ENCODE data around the gene NCAPH2.
A peak's percentile ranks its signal among the peaks of the same experiment; 100 is the strongest.

Gene NCAPH2

DNA sequence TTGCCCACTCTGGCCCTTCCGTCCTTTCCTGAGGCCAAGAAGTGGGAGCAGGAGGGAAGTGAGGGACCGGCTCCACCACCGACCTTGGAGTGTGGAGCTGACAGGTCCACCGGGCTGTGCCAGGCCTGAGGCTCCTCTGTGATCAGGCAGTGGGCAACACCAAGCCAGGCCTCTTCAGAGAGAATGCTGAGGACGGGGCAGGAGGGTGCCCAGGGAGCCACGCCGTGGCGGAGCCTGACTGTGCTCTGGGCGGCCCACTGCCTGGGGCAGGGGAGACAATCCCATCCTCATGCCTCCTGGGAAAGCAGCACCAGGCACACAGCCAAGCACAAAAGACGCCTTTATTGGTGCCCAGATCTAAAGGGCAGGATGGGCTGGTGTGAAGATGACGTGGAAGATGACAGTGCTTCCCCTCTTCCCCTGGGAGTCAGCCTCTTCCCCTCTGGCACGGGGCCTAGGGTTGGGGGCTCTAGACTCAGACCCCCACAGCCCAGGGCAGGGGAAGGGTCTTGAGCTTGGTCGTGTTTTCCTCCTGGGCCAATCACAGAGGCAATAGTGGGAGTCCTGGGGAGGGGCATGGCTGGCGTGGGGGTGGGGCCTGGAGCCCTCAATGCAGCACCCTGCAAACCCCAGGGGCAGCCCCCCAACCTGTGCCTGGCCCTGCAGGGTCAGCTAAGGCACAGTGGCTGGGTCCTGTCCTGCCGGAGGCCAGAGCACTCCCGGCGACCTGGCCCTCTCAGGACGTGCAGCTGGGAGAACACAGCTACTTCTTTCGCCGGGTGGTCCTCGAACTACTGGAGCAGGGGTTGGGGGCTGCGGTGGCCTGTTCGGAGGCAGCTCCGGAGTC lies 5.2 kb upstream of the NCAPH2 start:
- H3K9me3 Mint-ChIP-seq, result no peaks in the 10 kb centered on the region
- no peak overlapping the region for H3K27ac Mint-ChIP-seq
- H3K4me3 Mint-ChIP-seq, result no peak overlapping the region
- H3K36me3 Mint-ChIP-seq, result no peaks in the 10 kb centered on the region
- peaks cover 4% of the 10 kb centered on the region for H3K4me1 Mint-ChIP-seq
- H3K27me3 Mint-ChIP-seq, result no peaks in the 10 kb centered on the region

DNA sequence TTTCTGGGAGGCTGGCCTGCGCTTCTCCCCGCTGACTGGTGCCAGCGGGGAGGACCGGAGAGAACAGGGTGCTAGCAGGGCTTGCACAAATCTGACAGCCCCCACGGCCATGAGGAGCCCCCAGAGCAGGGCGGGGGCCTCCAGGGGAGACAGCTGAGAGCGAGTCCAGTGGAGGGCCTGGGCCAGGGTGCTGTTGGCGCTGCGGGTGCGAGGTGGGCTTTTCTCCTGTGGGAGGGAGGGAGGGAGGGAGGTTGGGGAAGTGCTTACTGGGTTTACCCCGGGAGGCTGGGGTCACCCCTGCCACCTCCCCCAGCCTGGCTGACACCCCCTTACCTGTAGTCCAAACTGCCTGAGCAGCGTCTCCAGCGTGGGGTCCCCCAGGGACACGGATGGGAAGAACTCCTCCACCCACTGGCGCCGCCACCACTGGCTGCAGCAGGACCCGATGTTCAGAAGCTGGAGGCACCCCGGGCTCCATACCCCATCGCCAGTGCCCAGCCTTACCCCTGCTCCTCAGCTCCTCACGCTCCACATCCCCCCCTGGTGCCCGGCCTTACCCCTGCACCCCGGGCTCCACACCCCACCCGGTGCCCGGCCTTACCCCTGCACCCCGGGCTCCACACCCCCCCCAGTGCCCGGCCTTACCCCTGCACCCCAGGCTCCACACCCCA lies 4.4 kb upstream of the NCAPH2 start:
- Mint-ChIP-seq H3K27ac (no peak overlapping the region), H3K27me3 (no peaks in the 10 kb centered on the region), H3K36me3 (no peaks in the 10 kb centered on the region), H3K9me3 (no peaks in the 10 kb centered on the region), H3K4me3 (no peak overlapping the region), H3K4me1 (peaks cover 2% of the 10 kb centered on the region)

DNA sequence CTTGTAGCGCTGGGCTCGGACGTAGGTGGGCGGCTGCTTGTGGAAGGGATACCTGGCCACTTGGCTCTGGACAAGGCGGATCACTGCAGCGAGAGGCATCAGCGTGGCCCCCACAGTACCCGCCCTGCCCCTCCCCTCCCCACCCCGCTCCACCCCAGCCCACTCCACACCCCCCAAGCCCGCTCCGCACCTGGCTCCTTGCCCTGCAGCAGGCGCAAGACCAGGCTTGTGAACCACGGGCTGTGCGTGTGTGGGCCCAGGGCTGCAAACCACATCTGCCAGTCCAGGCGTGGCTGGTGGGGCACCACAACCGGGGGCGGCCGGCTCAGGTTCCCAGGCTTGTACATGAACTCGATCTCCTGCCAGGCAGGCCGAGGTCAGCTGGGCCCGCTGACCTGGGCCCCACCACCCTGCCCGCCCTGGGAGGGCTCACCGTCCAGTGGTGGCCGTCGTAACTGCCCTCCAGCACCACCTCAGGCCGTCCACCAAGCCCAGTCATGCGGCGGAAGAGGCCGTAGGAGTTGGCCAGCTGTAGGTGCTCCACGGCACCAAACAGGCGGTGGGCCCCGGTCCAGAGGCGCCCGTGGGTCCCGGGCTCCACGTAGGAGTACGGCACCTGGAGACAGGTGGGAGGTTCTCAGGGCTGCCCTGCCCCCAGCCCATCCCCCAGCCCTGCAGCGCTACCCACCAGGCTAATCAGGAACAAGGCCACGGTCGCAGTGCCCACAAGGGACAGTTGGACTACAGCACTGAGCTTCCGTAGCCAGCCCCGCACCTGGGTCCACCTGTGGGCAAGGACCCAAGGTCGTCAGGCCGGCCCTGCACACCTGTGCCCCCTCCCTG lies 3.4 kb upstream of the NCAPH2 start:
- no peak overlapping the region for H3K27ac Mint-ChIP-seq
- H3K36me3 Mint-ChIP-seq, result no peaks in the 10 kb centered on the region
- no peaks in the 10 kb centered on the region for H3K9me3 Mint-ChIP-seq
- no peaks in the 10 kb centered on the region for H3K27me3 Mint-ChIP-seq
- peaks cover 11% of the 10 kb centered on the region for H3K4me1 Mint-ChIP-seq
- no peak overlapping the region for H3K4me3 Mint-ChIP-seq

DNA sequence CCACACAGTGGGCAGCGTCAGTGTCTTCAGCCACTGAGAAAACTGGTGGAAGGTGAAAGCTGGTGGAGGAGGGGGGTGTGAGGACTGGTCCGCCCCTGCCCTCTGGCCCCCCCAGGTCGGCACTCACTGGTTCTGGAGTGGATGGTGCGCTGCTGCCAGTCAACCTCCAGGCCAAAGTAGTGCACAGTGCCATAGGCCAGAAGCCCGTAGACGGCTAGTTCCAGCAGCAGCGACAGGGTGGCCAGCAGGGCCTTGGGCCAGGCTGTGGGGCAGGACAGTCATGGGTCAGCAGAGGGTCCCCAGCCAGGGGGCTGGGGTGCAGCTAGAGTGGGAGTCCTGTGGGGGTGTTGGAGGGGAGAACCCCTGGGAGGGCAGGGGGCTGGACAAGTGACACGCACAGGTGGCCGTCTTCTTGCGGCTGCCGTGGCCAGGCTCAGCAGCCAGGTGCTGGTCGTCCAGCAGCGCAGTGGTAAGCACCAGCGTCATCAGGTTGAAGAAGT lies 2.7 kb upstream of the NCAPH2 start:
- Mint-ChIP-seq H3K36me3 (no peaks in the 10 kb centered on the region), H3K4me3 (no peak overlapping the region)

DNA sequence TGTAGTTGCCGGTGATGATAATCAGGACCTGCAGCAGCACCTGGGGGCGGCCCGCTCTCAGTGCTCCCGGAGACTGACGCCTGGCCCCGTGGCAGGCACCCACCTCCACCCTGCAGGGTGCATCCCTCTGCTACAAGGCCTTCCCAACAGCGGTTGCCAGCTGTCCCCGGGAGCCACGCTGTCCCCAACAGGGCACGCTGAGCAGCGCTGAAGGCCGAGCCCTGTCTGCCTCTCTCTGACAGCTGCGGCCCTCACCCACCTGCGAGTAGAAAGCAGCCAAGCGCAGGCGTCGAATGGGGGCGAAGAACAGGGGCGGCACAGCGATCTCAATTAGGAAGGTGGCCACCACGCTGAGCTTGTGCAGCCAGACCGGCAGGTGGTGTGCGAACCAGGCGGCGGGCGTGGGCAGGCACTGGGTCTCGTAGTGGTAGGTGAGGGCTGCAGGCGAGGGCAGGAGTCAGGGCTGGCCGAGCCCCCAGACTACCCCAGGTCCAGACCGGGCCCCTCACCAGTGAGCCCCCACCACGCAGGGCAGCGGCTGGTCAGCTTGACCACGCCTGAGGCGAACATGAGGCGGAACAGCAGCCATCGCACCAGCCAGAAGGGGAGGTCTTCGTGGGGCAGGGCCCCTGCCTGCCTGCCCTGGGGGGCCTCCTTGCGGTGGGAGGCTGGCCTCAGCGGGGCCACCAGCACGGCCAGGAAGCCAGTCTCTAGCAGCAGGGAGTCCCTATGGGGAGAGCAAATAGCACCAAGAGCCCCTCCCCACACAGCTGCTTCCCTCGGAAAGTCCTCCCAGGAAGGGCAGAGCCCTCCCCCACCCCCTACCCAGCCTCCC lies 2.0 kb upstream of the NCAPH2 start:
- H3K27me3 Mint-ChIP-seq, result no peaks in the 10 kb centered on the region
- no peaks in the 10 kb centered on the region for H3K9me3 Mint-ChIP-seq
- peak overlapping the region; percentile 59 for H3K27ac Mint-ChIP-seq
- H3K36me3 Mint-ChIP-seq, result no peaks in the 10 kb centered on the region
- H3K4me3 Mint-ChIP-seq, result peak overlapping the region; percentile 95
- peaks cover 13% of the 10 kb centered on the region for H3K4me1 Mint-ChIP-seq

More for the DNA sequence above, 2.7 kb upstream of the NCAPH2 start:
- no peak overlapping the region for H3K27ac Mint-ChIP-seq
- no peaks in the 10 kb centered on the region for H3K9me3 Mint-ChIP-seq
- H3K27me3 Mint-ChIP-seq, result no peaks in the 10 kb centered on the region
- H3K4me1 Mint-ChIP-seq, result peaks cover 13% of the 10 kb centered on the region

DNA sequence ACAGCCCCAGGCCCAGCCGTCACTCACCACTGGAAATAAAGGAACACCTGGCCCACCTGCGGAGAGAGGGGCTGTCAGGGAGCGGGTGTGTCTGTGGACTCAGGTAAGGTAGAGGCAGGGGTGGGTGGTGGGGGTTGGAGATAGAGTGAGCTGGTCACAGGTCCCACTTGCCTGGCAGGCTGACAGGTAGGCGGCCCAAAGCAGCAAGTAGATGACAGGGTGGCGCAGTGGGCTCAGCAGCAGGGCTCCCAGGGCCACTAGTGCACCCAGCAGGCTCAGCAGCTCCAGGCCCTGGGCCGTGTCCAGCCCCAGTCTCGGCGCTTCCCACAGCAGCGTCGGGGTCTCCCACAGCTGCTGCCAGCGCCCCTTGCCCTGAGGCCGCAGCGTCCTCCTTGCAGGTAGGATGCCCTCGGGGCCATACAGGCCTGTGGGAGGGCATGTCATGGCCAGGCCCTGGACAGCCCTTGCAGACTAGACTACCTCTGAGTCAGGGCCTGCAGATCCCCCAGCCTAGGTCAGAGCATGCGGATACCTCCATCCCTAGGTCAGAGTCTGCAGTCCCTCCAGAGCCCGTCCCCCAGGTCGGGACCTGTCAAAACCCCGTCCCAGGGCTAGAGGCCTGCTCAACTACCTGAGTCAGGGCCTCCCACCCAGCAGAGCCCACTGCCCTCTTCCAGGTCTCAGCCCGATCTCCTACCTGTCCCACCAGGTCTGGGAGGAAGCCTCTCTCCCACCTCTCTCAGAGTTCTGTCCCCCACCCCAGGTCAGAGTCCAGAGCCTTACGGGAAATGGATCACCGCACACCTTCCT lies 1.2 kb upstream of the NCAPH2 start:
- Mint-ChIP-seq H3K9me3 (no peaks in the 10 kb centered on the region), H3K27me3 (no peaks in the 10 kb centered on the region), H3K4me1 (peaks cover 13% of the 10 kb centered on the region), H3K4me3 (peak overlapping the region; percentile 95), H3K36me3 (no peaks in the 10 kb centered on the region), H3K27ac (peak overlapping the region; percentile 80)

DNA sequence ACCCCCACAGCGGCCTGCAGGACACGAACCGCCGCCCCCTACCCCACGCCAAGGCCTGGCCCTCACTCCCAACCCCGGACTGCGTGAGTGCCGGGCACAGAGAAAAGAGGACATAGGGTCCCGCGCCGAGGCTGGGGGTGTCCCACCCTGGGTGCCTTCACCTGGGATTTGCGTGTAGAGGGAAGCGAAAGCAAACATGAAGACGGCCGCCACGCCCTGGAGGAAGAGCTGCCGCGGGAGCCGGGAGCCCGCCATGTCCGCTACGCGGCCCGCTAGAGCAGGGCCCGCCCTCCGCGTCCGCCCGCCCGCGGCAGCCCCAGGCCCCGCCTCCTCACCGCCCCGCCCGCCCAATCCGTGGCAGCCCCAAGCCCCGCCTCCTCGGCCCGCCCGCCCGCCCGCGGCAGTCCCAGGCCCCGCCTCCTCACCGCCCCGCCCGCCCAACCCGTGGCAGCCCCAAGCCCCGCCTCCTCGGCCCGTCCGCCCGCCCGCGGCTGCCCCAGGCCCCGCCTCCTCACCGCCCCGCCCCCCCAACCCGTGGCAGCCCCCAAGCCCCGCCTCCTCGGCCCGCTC lies 518 bp upstream of the NCAPH2 start, which contains the start of gene LMF2:
Gene LMF2 (minus strand): TSS at position 282 of the 570 bp plus-strand sequence. CDS start 27 bp downstream, at position 255.
- no peaks in the 10 kb centered on the region for H3K27me3 Mint-ChIP-seq
- H3K4me3 Mint-ChIP-seq, result peak within 1 kb of the TSS; percentile 95
- peak within 1 kb of the TSS; percentile 98 for H3K27ac Mint-ChIP-seq
- H3K9me3 Mint-ChIP-seq, result no peaks in the 10 kb centered on the region
- peaks cover 17% of the 10 kb centered on the region for H3K4me1 Mint-ChIP-seq
- no peaks in the 10 kb centered on the region for H3K36me3 Mint-ChIP-seq

DNA sequence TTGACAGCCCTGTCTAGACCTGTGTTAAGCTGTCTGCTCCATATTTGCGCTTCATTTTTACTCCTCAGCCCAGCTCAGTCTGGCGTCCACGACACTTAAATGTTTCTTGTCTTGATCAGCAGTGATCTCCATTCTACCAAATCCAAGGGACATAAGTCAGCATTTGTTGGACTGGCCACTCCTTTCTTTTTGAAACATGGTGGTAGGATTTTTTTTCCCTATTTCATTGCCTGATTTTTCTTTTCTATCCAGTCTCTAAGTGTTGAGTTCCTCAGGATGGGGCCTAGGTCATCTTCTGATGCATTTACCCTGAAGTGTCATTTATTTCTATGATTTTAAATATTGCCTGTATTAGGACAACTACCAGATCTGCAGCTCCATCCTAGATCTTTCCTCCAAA lies 873 bp downstream of the NCAPH2 start:
- peak overlapping the region; percentile 93 for H3K4me3 Mint-ChIP-seq
- H3K27ac Mint-ChIP-seq, result peak overlapping the region; percentile 98
- H3K4me1 Mint-ChIP-seq, result peaks cover 20% of the 10 kb centered on the region
- no peaks in the 10 kb centered on the region for H3K9me3 Mint-ChIP-seq
- H3K27me3 Mint-ChIP-seq, result no peaks in the 10 kb centered on the region
- no peaks in the 10 kb centered on the region for H3K36me3 Mint-ChIP-seq

DNA sequence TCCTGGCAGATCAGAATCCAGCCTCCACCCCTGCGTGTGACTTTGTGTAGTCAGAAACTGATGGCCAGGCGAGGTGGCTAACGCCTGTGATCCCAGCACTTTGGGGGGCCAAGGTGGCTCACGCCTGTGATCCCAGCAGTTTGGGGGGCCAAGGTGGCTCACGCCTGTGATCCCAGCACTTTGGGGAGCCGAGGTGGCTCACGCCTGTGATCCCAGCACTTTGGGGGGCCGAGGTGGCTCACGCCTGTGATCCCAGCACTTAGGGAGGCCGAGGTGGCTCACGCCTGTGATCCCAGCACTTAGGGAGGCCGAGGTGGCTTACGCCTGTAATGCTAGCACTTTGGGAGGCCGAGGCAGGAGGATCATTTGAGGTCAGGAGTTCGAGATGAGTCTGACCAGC lies 5.2 kb downstream of the NCAPH2 start:
- Mint-ChIP-seq H3K4me1 (peaks cover 36% of the 10 kb centered on the region), H3K4me3 (no peak overlapping the region), H3K27ac (no peak overlapping the region), H3K27me3 (no peaks in the 10 kb centered on the region), H3K36me3 (no peaks in the 10 kb centered on the region), H3K9me3 (no peaks in the 10 kb centered on the region)

DNA sequence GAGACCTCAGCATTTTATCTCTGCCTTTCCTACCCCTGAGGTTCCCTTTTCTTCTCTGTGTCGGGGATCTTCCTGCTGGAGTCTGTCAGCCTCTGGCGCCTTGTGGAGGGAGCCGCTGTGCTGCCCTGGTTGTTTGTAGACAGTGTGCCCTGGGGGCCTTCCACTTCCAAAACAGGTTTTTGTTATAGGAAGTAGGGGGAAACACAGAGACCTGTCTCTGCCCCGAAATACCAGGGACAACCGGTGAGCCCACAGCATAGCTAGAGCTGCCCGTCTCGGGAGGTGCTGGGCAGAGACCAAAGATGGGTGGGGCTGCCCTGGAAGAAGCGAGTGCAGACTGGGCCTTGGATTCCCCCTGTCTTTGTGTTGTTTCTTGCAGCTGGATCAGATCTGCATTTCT lies 8.0 kb downstream of the NCAPH2 start:
- no peaks in the 10 kb centered on the region for H3K27me3 Mint-ChIP-seq
- peaks cover 23% of the 10 kb centered on the region for H3K4me1 Mint-ChIP-seq
- no peak overlapping the region for H3K27ac Mint-ChIP-seq
- no peaks in the 10 kb centered on the region for H3K9me3 Mint-ChIP-seq
- H3K36me3 Mint-ChIP-seq, result no peaks in the 10 kb centered on the region
- no peak overlapping the region for H3K4me3 Mint-ChIP-seq

DNA sequence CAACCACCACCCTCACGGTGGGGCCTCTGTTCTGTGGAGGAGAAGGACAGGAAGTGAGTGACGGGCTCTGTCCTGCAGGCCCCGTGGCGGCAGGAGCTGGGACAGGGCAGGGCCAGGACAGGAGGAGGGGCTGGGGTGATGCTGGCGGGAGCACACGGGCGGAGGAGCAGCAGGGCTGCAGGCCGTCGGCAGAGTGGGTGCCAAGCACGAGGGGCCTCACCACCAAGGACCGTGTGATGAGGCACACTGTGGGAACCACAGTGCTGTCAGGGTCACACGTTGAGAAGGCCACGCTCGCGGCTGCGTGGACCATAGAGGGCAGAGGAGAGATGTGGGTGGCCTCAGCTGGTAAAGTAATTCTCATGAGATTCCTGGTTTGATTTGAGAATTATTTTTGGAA lies 8.9 kb downstream of the NCAPH2 start:
- Mint-ChIP-seq H3K36me3 (no peaks in the 10 kb centered on the region), H3K27ac (no peak overlapping the region)

DNA sequence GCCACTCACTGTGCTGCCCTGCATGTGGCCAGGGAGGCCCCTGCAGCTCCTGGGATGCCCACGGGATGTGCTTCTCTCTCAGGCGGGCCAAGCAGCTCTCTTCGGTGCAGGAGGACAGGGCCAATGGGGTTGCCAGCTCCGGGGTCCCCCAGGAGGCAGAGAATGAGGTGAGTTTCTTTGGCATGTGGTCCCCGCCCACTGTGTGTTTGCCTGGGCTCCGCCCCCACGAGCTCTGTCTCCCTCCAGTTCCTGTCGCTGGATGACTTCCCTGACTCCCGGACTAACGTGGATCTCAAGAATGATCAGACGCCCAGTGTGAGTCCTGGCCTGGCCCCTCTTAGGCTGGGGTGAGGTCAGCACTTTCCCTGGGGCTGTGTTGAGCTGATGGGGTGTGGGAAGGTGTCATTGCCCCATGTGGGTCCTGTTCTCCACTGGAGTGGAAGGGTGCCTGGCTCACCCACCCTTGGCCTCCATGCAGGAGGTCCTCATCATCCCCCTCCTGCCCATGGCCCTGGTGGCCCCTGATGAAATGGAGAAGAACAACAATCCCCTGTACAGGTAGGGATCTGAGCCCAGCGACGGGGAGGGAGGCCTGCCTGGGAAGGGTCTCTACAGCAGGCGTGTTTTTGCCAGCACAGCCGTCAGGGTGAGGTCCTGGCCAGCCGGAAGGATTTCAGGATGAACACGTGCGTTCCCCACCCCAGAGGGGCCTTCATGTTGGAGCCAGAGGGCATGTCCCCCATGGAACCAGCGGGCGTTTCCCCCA lies 9.7 kb downstream of the NCAPH2 start:
- H3K9me3 Mint-ChIP-seq, result no peaks in the 10 kb centered on the region
- no peaks in the 10 kb centered on the region for H3K27me3 Mint-ChIP-seq
- H3K36me3 Mint-ChIP-seq, result no peaks in the 10 kb centered on the region
- no peak overlapping the region for H3K4me3 Mint-ChIP-seq
- peaks cover 17% of the 10 kb centered on the region for H3K4me1 Mint-ChIP-seq
- no peak overlapping the region for H3K27ac Mint-ChIP-seq

More for the DNA sequence above, 8.9 kb downstream of the NCAPH2 start:
- H3K4me1 Mint-ChIP-seq, result peaks cover 23% of the 10 kb centered on the region
- no peaks in the 10 kb centered on the region for H3K9me3 Mint-ChIP-seq
- no peak overlapping the region for H3K4me3 Mint-ChIP-seq
- no peaks in the 10 kb centered on the region for H3K27me3 Mint-ChIP-seq

DNA sequence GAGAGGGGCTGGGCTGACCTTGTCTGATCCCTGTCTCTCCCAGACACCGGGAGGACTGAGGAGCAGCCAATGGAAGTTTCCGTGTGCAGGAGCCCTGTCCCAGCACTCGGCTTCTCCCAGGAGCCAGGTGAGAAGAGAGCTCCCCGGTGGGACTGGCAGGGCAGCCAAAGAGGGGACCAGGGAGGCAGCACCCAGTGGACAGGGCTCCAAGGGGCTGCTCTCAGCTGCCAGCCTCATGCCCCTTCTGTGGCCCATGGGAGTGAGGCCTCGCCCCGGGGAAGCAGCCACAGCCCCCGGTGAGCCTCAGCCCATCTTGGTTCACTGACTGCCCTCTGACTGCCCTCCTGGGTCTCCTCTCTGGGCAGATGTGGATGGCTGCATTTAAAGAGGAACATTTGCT lies 10.6 kb downstream of the NCAPH2 start:
- Mint-ChIP-seq H3K9me3 (no peaks in the 10 kb centered on the region), H3K36me3 (no peaks in the 10 kb centered on the region)

More for the DNA sequence above, 10.6 kb downstream of the NCAPH2 start:
- no peaks in the 10 kb centered on the region for H3K27me3 Mint-ChIP-seq
- no peak overlapping the region for H3K27ac Mint-ChIP-seq
- H3K4me3 Mint-ChIP-seq, result no peak overlapping the region
- peaks cover 16% of the 10 kb centered on the region for H3K4me1 Mint-ChIP-seq
